NCI-H146 treated with DMSO at 0.1 percent for 48 hours (cell line): ENCODE data around the gene CASP7.

Experiments
- DNase-seq: peaks from one replicate; lab custom pipeline; 2025; ENCODE audit not compliant: unreplicated experiment; lab: John Stamatoyannopoulos, UW

CASP7 gene

GRCh38 chr10:113665806-113666354, 13.8 kb upstream of the CASP7 start:
- no peak for DNase-seq

GRCh38 chr10:113666682-113667252, 12.9 kb upstream of the CASP7 start:
- DNase-seq, result no peak

- peak; percentile 22 for DNase-seq
Measured at GRCh38 chr10:113680190-113681111, 739 bp downstream of the CASP7 start.

GRCh38 chr10:113681533-113682470, 2.1 kb downstream of the CASP7 start:
- no peak for DNase-seq

GRCh38 chr10:113683300-113683699, 3.6 kb downstream of the CASP7 start:
- DNase-seq, result no peak

- DNase-seq, result no peak
Measured at GRCh38 chr10:113686028-113686427, 6.3 kb downstream of the CASP7 start.

GRCh38 chr10:113687037-113687436, 7.3 kb downstream of the CASP7 start:
- DNase-seq, result no peak

GRCh38 chr10:113689057-113689456, 9.3 kb downstream of the CASP7 start:
- DNase-seq, result no peak

- no peak for DNase-seq
Measured at GRCh38 chr10:113689574-113689973, 9.9 kb downstream of the CASP7 start.

GRCh38 chr10:113690749-113691148, 11.0 kb downstream of the CASP7 start:
- DNase-seq, result no peak

GRCh38 chr10:113691381-113691780, 11.7 kb downstream of the CASP7 start:
- no peak for DNase-seq

- DNase-seq, result no peak
Measured at GRCh38 chr10:113692271-113692670, 12.6 kb downstream of the CASP7 start.

- no peak for DNase-seq
Measured at GRCh38 chr10:113693348-113693747, 13.6 kb downstream of the CASP7 start.

GRCh38 chr10:113695691-113696090, 16.0 kb downstream of the CASP7 start:
- DNase-seq, result no peak

- DNase-seq, result no peak
Measured at GRCh38 chr10:113697595-113697994, 17.9 kb downstream of the CASP7 start.

- DNase-seq, result peak; percentile 26
Measured at GRCh38 chr10:113704637-113705343, 25.1 kb downstream of the CASP7 start.

- no peak for DNase-seq
Measured at GRCh38 chr10:113705344-113705652, 25.6 kb downstream of the CASP7 start.

GRCh38 chr10:113706623-113707022, 26.9 kb downstream of the CASP7 start:
- DNase-seq, result no peak

GRCh38 chr10:113708640-113709039, 28.9 kb downstream of the CASP7 start:
- DNase-seq, result no peak

GRCh38 chr10:113709221-113709838, 29.6 kb downstream of the CASP7 start:
- peak; percentile 95 for DNase-seq
